ENCODE results near the gene AMH.

GRCh38 chr19:2259336-2259735 is 10.2 kb downstream of the AMH start:
- TF ChIP-seq CTCF (IDR thresholded peaks at IDR 0.05) (no peak), POLR2A (IDR thresholded peaks at IDR 0.05) (no peak)
